NCI-H1436 (cell line): ENCODE data around the gene FA2H.
"Not testable (repeated sequence)": the region's sequence is repeated elsewhere in the genome, so short reads cannot be mapped to it uniquely, and the experiment has no call there.

Experiments used
- DNase-seq: peaks from one replicate; lab custom pipeline; 2025; lab: John Stamatoyannopoulos, UW

Gene FA2H

GRCh38 chr16:74723256-74723655, 51.4 kb downstream of the FA2H start:
- no peak for DNase-seq

DNA sequence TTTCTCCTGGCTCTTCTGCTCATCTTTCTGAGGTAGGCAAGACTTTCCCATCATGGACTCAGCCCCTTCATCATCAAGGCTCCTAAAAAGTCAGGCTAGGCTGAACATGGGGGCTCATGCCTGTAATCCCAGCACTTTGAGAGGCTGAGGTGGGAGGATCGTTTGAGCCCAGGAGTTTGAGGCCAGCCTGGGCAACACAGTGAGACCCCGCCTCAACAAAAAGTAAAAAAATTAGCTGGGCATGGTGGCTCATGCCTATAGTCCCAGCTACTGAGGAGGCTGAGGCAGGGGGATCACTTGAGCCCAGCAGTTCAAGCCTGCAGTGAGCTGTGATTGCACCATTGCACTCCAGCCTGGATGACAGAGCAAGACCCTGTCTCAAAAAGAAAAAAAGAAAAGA, 52.5 kb downstream of the FA2H start:
- DNase-seq, result not testable (repeated sequence)

DNA sequence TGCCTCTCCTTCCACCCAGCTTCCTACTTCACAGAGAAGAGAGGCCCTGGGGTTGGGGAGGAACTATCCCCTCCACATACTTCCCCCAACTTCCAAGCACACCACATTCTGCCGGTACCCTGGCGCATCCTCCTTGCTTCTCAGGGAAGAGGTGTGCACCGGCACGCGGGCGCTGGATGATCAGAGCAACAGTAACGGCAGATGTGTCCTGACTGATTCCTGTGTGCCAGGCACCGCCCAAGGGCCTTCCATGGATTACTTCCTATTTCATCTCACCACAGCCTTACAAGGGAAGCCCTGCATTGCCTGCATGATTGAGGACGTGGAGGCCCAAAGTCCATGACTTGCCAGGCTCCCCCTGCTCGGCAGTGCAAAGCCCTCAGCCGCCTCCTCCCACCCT, 52.9 kb downstream of the FA2H start:
- DNase-seq, result no peak

DNA sequence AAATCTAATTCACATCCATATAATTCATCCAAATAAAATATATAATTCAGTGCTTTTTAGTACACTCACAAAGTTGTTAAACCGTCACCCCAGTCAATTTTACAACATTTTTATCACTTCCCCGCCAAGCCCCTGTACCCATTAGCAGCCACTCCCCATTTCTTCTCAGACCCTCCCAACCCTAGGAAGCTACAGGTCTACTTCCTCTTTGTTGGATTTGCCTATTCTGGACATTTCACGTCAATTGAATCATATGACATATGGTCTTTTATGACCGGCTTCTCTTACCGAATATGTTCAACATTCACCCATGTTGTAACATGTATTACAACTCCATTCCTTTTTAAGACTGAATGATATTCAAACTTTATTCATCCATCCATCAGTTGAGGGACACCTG, 54.0 kb downstream of the FA2H start:
- no peak for DNase-seq

DNA sequence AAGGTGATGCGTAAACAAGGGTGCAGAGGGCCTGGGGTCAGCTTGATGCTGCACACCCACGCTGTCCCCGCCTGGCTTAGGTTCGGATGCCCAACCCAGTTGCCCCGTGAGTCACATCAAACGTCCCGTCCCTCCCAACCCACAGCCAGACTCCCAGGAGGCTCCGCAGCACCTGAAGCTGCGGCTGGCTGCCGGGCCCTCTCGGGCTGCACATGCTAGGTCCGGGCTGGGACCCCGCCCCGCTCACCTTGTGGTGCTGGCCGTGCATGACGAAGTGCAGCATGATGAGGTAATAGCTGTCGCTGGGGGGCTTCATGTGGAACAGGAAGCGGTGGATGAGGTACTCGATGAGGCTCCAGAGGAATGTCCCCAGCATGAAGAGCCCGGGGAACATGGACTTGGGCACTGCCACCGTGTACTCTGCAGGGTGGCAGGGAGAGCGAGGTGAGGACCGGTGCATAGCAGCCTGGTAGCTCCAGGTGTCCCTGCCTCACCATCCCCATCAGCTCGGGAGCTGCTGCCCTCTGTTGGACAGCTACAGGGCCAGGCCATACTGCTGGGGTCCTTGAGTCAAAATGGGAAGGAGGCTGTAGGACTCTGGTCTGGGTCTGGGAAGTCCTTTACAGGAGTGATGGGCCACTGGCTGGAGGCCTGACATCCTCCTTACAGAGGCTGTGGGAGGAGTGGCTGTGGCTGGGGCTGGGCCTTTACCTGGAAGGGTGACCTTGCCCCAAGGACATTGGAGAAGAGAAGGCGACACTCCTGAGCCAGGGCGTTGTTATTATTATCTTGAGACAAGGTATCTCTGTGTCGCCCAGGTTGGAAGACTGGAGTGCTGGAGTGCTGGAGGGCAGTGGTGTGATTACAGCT, 55.6 kb downstream of the FA2H start:
- DNase-seq, result no peak

DNA sequence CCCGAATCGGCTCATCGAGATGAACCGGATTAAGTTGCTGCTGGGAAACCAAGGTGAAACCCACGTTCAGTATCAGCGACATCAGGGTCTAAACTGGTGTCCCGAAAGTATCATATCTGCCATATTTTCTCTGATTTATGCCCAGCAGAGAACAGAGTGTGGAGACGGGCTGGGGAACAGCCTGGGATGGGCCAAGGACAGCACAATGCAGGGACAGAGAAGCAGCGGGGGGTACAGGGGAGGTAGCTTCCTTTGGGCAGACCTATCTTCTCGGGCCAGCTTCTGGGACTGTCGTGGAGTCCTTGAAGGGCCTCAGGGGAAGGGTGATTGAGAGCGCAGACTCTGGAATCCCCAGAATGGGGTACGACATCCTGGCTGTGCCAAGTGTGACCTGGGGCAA, 56.5 kb downstream of the FA2H start:
- DNase-seq, result no peak

DNA sequence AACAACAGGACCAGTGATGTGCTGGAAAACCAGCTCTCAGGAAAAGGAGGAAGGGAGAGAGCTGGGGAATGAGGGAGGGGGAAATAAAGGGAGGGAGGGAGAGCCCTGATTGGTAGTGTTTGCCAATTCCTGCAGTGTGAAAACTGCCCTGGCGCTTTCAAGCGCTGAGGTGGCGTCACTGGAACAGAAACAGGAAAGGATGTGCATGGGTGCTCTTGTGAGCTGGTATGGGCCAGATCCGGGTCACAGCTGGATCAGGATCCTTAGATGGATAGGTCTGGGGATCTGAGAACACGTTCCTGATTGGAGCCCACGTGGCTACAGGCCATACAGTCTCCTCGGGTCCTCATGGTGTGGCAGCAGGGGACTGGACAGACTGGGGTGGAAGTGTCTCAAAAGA, 57.3 kb downstream of the FA2H start:
- DNase-seq, result no peak

DNA sequence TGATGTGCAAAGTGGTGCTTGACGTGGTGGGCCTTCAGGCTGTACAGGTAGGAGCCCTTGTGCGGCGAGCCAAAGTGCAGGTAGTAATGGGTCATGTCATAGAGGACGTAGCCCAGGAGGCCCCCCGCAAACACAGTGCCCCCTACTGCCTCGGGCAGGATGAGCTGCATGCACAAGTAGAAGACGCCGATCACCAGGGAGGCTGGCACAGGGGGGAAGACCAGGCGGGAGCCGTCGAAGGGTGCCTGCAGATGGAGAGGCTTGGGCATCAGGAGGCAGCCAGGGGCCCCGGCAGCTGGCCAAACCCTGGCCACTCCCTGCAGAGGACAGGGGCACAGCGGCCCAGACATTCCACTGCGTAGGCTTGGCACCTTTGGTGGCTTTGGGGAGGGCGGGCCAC, 58.3 kb downstream of the FA2H start:
- DNase-seq, result no peak

DNA sequence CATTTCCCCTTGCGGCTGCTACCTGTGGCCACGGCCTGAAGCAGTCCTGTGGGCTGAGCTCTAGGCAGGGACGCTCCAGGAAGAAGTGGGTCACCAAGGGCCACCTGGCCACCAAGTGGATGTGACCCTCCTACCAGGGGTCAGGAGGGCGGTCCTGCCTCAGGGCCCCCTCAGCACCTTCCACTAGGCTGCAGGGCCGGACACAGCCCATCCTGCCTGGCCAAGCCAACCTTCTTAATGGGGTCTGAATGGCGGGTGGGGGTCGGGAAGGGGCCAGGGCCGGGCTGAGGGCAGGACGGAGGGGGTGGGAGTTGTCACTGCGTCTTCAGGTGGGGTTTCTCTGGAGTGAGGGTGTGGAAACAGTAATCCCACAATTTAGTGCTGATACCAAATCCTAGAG, 60.7 kb downstream of the FA2H start:
- DNase-seq, result no peak

DNA sequence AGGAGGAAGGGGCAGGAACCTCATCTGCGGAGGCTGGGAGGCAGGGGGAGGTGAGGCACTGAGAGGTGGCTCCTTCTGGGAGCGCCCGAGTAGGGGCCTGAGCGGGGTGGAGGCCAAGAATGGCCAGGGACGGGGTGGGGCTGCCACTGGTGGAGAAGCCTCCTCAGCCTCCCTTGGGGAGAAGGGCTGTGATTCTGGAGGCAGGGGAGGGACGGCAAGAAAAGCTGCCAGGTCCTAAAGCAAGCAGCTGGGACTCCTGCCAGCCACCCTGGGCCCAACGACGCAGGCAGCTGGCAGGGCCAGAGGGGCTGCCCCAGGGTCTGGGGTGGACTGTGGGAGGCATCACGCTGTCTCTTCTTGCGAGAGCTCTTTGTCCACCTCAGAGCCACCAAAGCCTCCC, 61.3 kb downstream of the FA2H start:
- DNase-seq, result no peak

DNA sequence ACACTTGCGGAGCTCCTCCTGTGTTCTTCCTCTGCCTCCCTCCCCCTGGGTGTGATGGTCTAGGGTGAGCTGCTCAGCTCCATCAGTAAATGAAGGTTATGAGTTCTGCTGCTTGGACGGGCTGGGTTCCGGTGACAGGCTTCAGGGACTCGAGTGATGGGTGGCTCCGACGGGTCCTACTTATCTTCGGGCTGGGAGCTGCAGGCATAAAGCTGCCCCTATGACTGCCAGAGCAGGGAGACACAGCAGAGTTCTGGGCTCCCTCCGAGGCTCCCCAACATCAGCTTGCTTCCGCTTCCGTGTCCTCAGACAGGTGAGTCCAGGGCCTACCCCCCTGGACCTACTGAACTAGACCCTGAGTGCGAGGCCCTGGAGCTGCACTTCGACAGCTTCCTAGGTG, 62.7 kb downstream of the FA2H start:
- DNase-seq, result no peak

- DNase-seq, result no peak
Observed at GRCh38 chr16:74710401-74710800, 64.2 kb downstream of the FA2H start.

GRCh38 chr16:74709441-74709877, 65.2 kb downstream of the FA2H start:
- DNase-seq, result peak; percentile 79

- DNase-seq, result no peak
Observed at GRCh38 chr16:74700438-74701225, 74.0 kb downstream of the FA2H start, which contains the start of gene MLKL. Gene MLKL, minus strand, starts transcription at chr16:74700862. Its CDS starts 5,105 bp downstream, at chr16:74695757.

DNA sequence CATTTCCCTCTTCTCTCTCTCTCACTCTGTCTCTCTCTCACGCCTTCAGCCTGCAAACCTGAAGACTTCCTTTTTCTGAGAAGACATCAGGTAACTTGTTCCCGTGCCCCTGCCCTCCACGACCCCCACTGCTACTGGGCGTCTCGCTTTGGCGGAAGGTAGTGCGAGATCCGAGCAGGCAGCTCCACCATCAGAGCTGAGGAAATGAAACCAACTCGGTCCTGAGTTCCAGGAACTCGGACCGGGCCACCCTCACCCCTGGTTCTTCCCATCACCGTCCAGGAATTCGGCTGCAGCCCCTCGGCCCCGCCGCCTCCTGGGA, 74.5 kb downstream of the FA2H start:
- no peak for DNase-seq

DNA sequence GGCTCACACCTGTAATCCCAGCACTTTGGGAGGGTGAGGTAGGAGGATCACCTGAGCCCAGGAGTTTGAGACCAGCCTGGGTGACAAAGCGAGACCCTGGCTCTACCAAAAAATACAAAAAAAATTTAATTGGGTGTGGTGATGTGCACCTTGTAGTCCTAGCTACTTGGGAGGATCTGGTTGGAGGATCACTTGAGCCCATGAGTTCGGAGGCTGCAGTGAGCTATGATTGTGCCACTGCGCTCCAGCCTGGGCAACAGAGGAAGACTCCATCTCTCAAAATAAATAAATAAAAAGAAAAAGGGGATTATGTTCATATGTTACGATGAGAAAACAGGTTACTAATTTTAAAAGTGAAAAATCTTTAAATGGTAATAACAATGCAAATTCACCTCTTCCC, 75.0 kb downstream of the FA2H start:
- DNase-seq, result no peak

DNA sequence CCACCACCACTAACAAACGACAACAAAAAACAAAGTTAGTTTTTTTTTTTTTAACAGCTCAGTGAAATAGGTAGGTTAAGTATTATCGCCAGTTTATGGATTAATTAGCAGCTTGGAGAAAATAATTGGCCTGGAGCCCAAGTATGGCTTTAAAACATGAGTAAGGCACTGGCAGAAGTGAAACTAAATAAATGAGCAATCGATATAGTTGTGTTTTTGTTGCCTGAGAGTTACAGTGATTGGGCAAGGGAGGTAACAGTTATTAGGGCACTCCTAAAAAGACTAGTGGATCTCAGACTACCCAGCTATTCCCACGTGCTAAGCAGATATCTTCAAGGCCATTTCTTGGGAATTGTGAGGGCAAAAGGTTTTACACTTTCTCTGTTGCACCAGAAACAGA, 76.4 kb downstream of the FA2H start:
- no peak for DNase-seq

DNA sequence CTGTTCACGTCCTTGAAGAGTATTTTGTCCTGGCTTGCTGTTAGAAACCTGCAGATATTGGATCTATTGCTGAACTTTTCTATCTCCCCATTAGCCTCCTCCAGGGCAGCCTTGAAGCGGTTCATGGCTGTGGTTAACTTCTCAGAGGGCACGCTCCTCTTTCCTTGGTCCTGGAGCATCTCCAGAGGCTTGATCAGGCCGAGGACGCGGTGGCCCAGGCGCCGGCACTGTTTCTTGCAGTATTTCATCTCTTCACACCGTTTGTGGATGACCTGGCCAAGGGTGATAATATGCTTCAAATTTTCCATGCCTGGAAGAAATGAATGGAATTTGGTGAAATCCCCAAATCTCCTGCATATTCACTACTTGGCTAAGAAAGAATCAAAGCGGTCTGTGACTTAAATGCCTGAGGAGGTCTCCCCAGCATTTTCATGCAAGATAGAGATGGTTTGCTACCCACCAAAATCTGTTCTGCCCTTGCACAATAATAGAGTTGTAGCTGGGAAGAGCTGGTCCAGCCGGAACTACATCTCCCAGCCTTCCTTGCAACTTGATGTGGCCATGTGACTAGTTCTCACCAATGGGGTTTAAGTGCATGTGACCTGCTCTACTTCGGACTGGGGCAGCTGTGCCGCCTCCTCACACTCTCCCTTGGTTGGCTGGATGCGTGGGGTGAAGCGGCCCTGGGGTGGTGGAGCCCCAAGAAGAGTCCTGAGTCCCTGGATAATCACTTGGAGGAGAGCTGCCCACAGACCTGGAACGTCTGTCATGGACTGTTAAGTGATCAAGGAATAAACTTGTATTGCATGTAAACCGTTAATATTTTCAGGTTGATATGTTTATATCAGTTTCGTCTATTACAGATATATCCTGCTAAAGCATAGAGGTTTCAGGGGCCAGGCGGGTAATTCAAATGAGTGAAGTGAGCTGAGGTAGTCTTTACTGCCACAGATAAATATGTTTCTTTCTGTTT, 78.9 kb downstream of the FA2H start:
- DNase-seq, result peak; percentile 61

GRCh38 chr16:74691093-74691855, 83.3 kb downstream of the FA2H start:
- no peak for DNase-seq

DNA sequence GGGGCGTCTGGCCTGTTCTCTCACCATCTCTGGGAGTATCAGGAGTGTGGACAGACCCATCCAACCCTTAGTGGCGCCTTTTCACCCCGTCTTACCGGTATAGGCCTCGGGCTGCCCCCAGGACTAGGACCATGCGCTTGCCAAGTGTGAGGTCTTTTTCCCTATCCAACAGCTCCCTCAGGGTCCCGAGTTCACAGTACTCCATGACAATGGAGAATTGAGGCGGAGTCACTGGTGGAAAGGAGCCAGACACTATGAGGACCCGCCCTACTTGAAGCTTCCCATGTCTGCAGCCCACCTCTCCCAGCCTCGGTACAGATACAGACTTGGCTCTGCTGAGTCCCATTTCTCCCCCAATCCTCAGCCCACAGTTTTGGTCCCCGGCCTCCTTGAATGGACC, 92.1 kb downstream of the FA2H start:
- DNase-seq, result no peak

GRCh38 chr16:74680681-74681080, 93.9 kb downstream of the FA2H start:
- no peak for DNase-seq
